Peyer's patch (tissue), 4 donors: Measurements from ENCODE around the gene GBX1. TPM values are rescaled to one million over a fixed set of nuclear protein-coding genes. Genes with fewer than 3 reads are reported as not detected.

Experiments
- DNase-seq, 3 donors: peaks; one replicate each; pipeline ENCODE4 v3.0.0-alpha.2; 2017 to 2019
- H3K27ac ChIP-seq, 4 donors: fragments of 200-600 bp; sonication (generic); one replicate each; pipeline ENCODE4 v1.5.1; 2016 to 2019
- H3K27me3 ChIP-seq, 2 donors: fragments of 200-600 bp; sonication (generic); one replicate each; pipeline ENCODE4 v1.5.1; 2019
- H3K36me3 ChIP-seq, 3 donors: fragments of 200-600 bp; sonication (generic); one replicate each; pipeline ENCODE4 v1.5.1; 2016 to 2019
- H3K4me1 ChIP-seq, 4 donors: fragments of 200-600 bp; sonication (generic); one replicate each; pipeline ENCODE4 v1.5.1; 2016 to 2019
- H3K4me3 ChIP-seq, 4 donors: fragments of 200-600 bp; sonication (generic); 1 replicate in 3 of 4; 2 replicates in 1 of 4; pipeline ENCODE4 v1.5.1; 2016 to 2019; ENCODE audit warnings: mild to moderate bottlenecking in 1 of 4
- H3K9me3 ChIP-seq, 4 donors: fragments of 200-600 bp; sonication (generic); one replicate each; pipeline ENCODE4 v1.5.1; 2016 to 2019; ENCODE audit warnings: mild to moderate bottlenecking in 1 of 4
- POLR2A ChIP-seq, 2 donors: fragments of 450-650 bp; IDR thresholded peaks; one replicate each; pipeline ENCODE4 v1.5.1; 2017; ENCODE audit warnings: antibody characterized with exemption in 2 of 2, mild to moderate bottlenecking in 2 of 2, moderate library complexity in 2 of 2
- total RNA-seq, 4 donors: library from RNA; depleted of rRNA; stranded (reverse); fragments of >200 nt; gene quantifications; one replicate each; pipeline ENCODE4 v1.1.0, GENCODE V29; 2016
- TF ChIP-seq, protein P1 (sequence below), 6 experiments: fragments of 450-650 bp in 4 of 6; fragments of 200-600 bp in 2 of 6; sonication (generic) in 1 of 6; IDR thresholded peaks; one replicate each; pipeline ENCODE4 v1.5.1; 2017 to 2019; ENCODE audit warnings: antibody characterized with exemption in 6 of 6, mild to moderate bottlenecking in 3 of 6, moderate library complexity in 1 of 6

GBX1 gene
- total RNA-seq, 4 donors from 2014 or later, result not detected

DNA sequence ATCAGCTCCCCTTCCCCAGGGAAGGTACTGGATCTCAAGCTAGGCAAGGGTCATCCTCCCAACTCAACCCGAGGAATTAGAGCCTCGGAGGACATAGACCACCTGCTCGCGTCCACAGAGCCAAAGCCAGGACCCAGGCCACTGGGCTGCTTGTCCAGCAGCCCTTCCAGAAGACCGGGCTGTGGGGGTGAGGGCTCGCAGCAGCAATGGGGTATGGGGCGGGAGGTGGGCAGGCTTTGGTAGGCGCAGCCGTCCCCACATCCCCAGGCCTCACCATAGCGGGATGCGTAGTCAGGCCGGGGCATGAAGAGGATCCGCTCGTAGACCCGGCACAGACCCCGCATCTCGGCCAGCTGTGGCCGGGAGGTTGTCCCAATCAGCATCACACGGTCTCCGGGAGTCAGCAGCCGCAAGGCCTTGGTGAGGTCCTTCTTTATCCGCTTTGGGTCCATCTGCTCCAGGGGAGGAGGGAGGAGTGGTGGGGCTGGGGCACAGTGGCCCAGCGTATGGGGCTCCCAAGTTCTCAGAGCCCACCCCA is 24.6 kb upstream of the GBX1 start:
- no peaks in the 10 kb centered on the region for H3K9me3 ChIP-seq
- no peak for TF ChIP-seq POLR2A (IDR thresholded peaks at IDR 0.05)
- TF ChIP-seq, protein P1, sequence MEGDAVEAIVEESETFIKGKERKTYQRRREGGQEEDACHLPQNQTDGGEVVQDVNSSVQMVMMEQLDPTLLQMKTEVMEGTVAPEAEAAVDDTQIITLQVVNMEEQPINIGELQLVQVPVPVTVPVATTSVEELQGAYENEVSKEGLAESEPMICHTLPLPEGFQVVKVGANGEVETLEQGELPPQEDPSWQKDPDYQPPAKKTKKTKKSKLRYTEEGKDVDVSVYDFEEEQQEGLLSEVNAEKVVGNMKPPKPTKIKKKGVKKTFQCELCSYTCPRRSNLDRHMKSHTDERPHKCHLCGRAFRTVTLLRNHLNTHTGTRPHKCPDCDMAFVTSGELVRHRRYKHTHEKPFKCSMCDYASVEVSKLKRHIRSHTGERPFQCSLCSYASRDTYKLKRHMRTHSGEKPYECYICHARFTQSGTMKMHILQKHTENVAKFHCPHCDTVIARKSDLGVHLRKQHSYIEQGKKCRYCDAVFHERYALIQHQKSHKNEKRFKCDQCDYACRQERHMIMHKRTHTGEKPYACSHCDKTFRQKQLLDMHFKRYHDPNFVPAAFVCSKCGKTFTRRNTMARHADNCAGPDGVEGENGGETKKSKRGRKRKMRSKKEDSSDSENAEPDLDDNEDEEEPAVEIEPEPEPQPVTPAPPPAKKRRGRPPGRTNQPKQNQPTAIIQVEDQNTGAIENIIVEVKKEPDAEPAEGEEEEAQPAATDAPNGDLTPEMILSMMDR (IDR thresholded peaks at IDR 0.05), result no peak
- no peaks in the 10 kb centered on the region for H3K36me3 ChIP-seq
- no peak overlapping the region for H3K4me3 ChIP-seq
- no peaks in the 10 kb centered on the region for H3K27me3 ChIP-seq
- H3K27ac ChIP-seq, result no peak overlapping the region
- no peak for DNase-seq
- no peaks in the 10 kb centered on the region for H3K4me1 ChIP-seq

DNA sequence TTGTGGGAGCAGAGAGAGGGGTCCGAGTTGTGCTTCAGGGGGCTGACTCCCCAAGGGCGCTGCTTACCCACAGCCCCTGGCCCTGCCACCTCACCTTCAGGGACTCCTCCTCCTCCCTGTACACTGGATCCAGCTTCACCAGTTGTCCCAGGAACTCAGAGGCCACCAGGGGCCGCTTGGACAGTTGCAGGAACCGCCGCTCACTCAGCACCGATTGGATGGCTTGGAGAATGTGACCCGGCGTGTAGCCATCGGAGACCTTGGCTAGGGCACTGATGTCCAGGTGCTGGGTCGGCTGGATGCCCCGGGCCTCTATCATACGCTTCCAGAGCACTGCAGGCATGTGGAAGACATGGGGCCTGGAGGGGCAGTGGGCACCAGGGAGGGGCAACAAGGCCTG is 24.1 kb upstream of the GBX1 start:
- H3K27me3 ChIP-seq, result no peaks in the 10 kb centered on the region
- H3K36me3 ChIP-seq, result no peaks in the 10 kb centered on the region
- TF ChIP-seq POLR2A (IDR thresholded peaks at IDR 0.05), result no peak
- DNase-seq, result no peak
- no peaks in the 10 kb centered on the region for H3K9me3 ChIP-seq
- no peak overlapping the region for H3K4me3 ChIP-seq
- H3K27ac ChIP-seq, result no peak overlapping the region
- no peaks in the 10 kb centered on the region for H3K4me1 ChIP-seq

DNA sequence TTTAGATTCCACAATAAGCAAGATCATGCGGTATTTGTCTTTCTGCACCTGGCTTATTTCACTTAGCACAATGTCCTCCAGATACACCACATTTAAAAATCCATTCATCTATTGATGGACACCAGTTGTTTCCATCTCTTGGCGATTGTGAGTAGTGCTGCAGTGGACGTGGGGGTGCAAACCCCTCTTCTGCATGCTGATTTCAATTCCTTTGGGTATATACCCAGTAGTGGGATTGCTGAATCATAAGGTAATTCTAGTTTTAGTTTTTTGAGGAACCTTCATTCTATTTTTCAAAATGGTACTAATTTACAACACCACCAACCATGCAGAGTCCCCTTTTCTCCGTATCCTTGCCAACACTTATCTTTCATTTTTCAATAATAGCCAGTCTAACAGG is 21.5 kb upstream of the GBX1 start:
- no peak overlapping the region for H3K4me3 ChIP-seq
- no peaks in the 10 kb centered on the region for H3K4me1 ChIP-seq
- no peak for DNase-seq
- no peak overlapping the region for H3K27ac ChIP-seq
- no peaks in the 10 kb centered on the region for H3K36me3 ChIP-seq
- H3K27me3 ChIP-seq, result no peaks in the 10 kb centered on the region
- H3K9me3 ChIP-seq, result no peaks in the 10 kb centered on the region
- no peak for TF ChIP-seq POLR2A (IDR thresholded peaks at IDR 0.05)
- TF ChIP-seq, protein P1 (IDR thresholded peaks at IDR 0.05), result no peak

DNA sequence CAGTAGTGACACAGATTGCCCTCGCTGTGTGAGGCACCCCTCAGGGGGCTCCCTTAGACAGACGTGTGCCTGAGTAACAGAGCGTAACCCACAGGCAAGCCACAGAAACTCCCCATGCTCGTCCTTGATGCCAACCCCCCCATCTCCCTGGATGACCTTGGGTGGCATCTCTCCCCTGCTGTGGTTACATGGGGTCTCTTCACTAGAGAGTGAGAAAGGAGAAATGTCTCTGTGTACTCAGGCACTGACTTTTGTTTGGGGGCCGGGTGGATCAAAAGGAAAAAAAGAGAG is 20.7 kb upstream of the GBX1 start:
- TF ChIP-seq POLR2A (IDR thresholded peaks at IDR 0.05), result no peak
- TF ChIP-seq, protein P1 (IDR thresholded peaks at IDR 0.05), result no peak
- no peak overlapping the region for H3K4me3 ChIP-seq

DNA sequence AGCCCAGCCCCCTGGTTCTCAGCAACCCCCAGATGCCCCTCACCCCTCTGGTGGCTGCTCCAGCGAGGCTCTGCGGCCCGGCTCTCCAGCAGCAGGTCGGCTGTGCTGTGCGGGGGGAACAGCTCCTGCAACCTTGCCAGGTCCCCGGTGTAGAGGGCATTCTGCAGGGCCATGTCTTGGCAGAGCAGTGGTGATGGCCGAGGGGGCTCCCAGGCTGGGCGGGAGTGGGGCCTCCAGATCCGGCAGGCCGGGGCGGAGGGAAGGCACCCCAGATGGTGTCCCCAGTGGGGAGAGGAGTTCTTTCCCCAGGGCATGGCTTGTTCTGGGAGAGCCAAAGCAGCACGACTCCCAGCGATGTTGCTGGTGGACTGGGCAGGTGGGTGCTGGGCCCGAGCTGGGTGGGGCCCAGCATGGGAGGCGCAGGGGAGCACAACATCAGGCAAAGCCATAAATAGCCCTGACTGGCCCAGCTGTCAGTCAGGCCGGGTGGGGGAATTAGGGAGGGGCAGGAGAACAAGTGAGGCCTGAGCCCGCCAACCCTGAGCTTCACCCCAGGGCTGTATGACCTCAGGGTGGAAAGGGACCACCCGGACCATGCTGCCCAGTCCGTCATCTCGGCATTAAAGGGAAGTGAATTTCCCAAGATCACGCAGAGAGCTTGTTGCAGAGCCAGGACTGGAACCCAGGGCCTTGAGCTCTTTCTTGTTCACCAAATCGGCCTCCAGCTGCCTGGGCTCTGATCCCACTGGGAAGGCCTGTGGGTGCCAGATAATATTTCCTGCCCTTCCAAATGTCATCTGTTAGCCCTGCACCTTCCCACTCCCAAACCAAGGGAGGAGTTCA is 20.1 kb upstream of the GBX1 start:
- Histone ChIP-seq H3K4me1 (no peaks in the 10 kb centered on the region), H3K36me3 (no peaks in the 10 kb centered on the region), H3K9me3 (no peaks in the 10 kb centered on the region), H3K27me3 (no peaks in the 10 kb centered on the region), H3K27ac (no peak overlapping the region), H3K4me3 (no peak overlapping the region)
- TF ChIP-seq POLR2A (IDR thresholded peaks at IDR 0.05), result no peak
- TF ChIP-seq, protein P1 (IDR thresholded peaks at IDR 0.05), result no peak
- DNase-seq, result no peak

More for the DNA sequence above, 20.7 kb upstream of the GBX1 start:
- Histone ChIP-seq H3K36me3 (no peaks in the 10 kb centered on the region), H3K4me1 (no peaks in the 10 kb centered on the region), H3K27ac (no peak overlapping the region), H3K27me3 (no peaks in the 10 kb centered on the region), H3K9me3 (no peaks in the 10 kb centered on the region)
- no peak for DNase-seq

DNA sequence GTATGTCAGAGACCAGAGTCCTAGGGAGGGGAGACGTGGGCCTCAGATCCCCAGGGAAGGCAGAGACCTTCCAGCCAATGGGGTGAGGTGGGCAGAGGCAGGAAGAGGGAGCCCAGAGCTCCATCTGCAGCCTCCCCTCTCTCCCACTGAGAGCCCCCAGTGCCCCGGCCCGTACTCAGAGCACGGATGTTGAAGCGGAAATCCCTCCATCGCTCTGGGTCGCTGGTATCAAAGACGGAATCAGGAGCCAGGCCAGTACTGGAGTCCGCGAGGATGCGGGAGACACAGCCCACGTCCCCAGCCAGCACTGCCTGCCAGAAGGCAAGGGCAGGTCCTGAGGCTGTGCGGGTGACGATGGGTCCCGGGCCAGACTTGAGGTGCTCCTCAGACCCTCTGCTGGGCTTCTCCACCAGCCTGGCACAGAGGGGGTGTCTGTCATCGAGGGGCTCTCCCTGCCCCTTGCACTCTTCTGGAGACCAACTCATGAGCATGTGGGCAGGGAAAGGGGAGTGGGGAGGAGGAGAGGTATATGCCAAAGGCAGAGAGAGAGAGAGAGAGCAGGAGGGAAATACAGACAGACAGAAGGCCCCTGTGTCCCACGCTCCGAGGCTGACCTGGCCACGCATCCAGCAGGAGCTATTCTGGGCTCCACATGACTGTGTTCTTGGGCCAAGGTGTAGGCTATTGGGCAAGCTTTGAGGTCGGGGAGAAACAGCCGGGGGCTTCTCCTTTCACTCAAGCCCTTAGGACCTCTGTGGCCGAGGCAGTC is 19.3 kb upstream of the GBX1 start, which contains the start of gene ASB10:
TSS of gene ASB10 (minus strand) at position 611 of the 769 bp plus-strand sequence. CDS start at position 491, 120 bp downstream.
- Histone ChIP-seq H3K4me1 (no peaks in the 10 kb centered on the region), H3K9me3 (no peaks in the 10 kb centered on the region), H3K4me3 (no peak within 1 kb of the TSS), H3K27ac (no peak within 1 kb of the TSS), H3K36me3 (no peaks in the 10 kb centered on the region), H3K27me3 (no peaks in the 10 kb centered on the region)
- no peak for DNase-seq
- TF ChIP-seq, protein P1 (IDR thresholded peaks at IDR 0.05), result no peak
- TF ChIP-seq POLR2A (IDR thresholded peaks at IDR 0.05), result no peak
